HG02981 (cell line): Measurements from ENCODE around the gene KRTAP10-2.

Experiments
- ATAC-seq: cut with Tn5 transposase; IDR thresholded peaks from one replicate; pipeline ENCODE4 v1.9.1; 2021; ENCODE audit warnings: mild to moderate bottlenecking, moderate library complexity; ENCODE audit not compliant: unreplicated experiment

Gene KRTAP10-2

DNA sequence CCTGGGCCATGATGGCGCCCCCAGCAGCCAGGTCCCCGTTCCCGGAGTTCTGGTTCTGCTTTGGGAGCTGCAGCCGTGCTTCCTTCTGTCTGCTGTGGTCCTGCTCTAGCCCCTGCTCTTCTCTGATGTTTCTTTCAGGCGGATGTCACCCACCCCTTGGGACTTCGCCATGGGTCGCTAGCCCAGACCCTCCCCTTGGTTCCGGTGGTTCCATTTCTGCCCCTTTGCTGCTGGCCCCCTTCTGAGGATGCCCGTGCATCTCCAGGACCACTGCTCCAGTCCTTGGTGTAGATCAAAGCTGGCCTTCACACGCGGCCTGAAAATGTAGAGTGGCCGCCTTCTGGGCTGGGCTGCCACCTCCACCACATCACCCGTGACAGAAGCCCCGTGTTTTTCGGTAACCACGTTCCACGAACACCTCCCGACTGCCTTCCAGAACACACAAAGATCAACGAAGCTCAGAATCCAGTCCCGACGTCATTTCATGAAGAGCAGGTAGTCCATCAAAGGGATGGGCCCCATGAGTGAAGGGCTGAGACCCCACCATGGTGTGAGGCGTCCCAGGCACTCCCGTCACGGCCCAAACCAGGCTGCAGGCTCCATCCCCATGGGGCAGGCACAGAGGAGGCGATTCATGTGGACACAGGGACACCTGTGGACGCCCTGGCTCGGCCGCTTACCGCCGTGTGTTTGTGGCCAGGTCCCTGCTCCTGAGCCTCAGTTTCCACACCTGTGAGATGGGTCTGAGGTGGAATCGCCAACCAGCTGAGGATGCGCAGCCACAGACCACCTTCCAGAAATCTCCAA lies 35.7 kb downstream of the KRTAP10-2 start:
- no peak for ATAC-seq

DNA sequence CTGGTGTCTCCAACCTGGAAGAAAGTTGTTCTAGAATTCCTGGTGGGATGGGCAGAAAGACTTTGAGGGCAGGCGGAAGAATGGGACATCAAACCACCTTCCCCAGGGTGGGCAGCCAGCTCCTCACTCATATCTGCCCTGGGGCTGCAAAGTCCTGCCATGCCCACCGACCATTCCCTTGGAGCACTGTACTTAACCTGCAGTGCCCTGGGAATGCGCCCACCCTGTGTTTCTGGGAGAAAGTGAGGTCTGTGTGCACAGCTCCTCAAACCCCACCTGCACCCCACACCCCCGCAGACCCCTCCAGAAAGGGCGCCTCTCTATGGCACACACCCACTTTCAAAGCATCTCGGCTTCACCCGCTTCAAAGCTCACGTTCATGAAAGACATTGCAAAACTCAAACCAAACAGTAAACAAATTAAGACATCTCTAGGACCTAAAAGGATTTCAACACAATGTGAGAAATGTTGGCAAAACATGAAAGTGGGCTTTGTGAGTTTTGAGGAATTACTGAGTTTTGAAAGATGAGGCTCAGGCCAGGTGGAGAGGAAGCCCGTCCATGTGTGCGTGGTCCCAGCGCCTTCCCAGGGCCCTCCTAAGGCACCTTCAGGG lies 36.5 kb downstream of the KRTAP10-2 start:
- ATAC-seq = no peak

DNA sequence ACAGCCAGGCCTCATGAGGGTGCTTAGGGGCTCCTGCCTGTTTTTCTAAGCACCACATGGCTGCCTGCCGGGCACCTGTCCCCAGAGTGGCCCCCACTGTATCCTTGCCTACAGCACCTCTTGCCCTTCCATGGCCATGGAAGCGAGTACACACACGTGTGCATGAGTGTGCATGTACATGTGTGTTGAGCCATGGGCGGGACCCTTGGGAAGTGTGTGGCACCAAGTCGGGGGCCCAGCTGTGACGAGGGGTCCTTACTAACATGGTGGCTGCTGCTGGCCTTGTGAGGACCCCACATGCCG lies 37.1 kb downstream of the KRTAP10-2 start:
- ATAC-seq = no peak

DNA sequence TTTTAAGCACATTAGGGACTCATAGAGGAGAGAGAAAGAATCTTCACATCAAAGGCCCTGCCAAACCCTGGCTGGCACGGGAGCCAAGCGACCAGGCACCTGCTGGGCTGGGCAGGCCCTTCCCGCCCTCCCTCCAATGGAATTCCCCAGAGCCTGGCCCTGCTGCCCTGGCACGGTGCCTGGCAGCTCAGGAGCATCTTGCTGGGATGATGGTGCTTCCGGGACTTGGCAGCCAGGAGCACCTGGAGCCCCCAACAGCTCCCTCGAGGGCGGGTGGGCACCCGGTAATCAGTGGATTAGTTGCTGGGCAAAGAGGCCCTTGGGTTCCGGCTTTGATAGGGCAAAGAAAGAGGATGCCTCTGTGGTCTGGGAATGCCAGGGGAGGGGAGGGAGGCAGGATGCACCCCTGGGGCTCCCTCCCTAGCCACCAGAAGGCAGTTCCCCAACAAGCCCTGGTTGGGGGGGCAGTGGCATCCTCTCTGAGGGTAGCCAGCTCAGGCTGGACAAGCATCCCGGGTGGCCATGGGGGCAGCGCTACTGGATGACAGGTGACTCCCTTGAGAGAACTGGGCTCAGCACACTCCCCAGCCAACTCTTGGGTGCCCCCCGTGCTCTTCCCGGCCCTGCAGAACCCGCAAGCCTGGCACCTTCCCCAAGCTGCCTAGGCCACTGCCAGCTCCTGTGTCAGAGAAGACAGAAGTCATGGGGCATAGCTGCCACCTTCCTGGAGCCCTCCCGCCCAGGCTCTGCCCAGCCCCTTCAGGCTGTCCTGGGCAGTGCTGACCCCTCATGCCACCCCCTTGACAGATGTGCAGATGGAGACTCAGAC lies 37.7 kb downstream of the KRTAP10-2 start:
- no peak for ATAC-seq

DNA sequence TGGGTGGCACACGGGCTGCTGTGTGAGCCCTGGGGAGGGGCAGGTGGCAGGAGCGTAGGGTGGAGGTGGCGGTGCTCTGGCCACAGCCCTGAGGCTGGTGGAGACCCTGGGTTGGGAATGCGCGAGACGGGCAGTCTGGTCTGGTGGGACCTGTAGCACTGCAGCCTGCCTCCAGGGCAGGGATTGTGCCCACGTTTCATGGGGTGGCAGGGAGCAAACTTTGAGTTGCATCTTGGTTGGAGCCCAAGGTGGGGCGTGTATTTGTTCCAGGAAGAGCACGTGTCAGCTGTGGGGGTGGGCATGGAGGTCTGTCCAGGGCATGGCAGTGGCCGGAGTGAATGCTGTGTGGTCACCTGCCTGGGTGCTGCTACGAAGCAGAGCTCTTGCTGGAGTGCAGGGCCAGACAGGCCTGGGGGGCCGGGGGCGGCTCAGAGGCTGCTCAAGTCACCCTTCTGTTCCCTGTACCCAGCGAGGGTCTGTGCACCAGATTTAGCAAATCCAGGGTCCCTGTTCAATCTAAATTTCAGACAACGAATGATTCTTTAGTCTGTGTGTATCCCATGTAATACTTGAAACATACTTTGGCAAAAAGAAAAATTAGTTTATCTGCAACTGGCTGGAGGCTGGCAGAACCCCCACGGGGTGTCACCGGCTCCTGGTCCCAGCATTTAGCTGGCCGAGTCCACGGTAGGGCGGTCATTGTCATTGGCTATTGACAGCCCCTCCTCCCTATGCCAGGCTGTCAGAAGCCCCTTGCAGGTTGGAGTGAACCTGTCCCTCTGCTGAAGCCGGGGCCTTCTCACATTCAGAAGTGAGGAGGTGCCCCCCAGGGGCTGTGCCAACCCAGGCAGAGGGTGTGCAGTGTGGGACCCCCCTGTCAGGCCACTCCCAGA lies 38.6 kb downstream of the KRTAP10-2 start:
- ATAC-seq = no peak

DNA sequence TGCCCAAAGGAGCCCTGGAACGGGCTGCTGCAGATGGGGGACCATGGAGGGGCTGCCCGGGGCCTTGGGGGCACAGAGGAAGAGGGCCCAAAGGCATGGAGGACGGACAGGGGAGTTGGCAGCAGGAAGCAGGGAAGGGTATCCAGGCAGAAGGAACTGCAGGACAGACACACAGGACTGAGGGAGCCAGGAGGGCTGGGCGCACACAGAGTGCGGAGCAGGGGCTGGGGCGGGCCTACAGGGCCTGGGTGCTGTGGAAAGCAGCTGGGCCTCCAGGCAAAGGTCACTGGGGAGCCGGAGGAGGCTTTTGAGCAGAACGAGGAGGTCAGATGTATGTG lies 39.4 kb downstream of the KRTAP10-2 start:
- no peak for ATAC-seq

DNA sequence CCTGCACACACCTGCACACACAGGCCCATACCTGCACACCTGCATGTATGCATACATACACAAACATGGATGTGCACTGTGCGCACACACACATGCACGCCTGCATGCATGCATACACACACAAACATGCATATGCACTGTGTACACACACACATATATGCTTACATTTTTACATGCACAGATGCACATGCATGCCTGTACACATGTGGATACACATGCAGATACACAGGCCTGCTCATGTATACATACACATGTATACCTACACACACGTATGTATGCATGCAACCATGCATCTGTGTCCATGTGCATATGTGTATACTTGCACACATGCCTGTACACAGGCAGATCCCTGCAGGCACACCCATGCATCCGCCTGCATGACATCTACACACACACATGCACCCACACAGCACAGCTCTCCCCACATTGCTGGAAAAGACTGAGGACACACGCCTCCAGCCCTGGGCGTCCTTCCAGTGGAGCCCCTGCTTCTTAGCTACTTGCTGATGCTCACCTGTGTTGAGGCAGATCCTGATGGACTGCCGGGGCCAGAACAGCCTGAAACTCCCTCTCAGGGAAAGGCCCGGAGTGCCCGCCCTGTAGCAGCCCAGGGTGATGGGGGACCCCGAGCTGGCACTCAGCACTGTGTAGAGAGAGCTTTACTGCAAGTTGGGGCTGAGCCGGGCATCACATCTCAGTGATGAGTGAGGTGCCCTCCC lies 39.9 kb downstream of the KRTAP10-2 start:
- no peak for ATAC-seq

DNA sequence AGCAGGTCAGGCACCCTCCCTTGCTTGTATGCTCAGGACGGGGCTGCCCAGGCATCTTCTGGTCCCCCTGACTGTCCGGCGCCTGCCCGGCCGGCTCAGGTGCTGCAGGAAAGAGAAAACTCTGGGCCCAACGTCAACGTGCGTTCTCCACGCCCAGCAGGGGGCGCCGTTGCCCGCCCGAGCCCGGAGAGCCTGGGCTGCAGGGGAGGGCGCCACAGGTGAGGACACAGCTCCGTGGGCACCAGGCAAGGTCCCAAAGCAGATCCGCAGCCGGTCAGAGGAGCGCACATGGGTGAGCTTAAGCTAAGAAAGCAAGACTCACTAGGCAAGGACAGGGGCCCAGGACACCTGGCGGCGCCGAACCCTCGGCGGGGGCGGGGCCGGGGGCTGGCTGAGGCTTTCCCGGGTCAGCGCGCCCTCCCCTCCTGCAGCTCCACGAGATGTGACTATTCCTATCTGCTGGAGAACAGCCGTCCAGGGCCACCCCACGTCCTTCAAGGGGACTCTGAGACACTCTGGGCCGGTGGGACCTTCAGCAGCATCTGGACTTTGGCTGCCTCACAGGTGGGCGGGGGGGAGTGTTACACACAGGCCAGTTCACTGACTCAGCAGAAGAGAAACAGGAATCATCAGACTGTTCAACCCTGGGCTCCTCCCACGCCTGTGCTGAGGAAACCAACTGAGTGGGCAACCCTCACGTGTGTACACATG lies 40.6 kb downstream of the KRTAP10-2 start:
- ATAC-seq = no peak

DNA sequence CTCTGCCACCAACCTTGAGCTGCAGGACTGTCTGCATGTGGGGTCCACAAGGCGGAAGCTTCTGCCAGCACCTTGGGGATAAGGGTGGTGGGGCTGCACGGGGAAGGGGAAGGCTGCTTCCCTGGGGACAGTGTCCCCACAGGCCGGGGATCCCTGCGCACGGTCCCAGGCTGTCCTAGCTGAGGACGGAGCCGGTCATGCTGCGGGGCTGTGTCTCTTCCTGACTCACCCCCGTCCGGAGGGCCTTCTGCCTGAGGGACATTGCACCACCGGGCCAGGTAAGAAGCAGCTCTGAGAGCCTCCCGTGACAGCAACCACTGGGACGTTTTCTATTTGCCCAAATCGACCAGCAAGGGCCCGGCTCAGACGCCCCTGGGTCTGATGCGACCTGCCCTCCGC lies 41.2 kb downstream of the KRTAP10-2 start:
- no peak for ATAC-seq

DNA sequence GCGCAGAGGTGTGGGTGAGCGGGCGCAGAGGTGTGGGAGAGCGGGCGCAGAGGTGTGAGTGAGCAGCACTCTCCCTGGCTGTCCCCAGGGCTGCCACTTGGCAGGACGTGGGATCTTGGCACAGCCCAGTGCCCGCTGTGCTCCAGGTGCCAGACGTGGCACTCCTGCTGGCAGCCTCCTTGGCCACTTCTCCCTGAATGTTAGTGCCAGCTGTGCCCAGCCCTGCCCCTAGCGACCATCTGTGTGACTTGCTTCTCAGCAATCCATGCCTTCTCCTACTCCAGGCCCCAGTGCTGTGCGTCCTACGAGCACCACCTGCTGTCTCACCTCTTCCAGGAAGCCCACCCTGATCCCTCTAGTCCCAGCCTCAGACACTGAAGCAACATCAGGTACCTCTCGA lies 41.8 kb downstream of the KRTAP10-2 start:
- no peak for ATAC-seq

DNA sequence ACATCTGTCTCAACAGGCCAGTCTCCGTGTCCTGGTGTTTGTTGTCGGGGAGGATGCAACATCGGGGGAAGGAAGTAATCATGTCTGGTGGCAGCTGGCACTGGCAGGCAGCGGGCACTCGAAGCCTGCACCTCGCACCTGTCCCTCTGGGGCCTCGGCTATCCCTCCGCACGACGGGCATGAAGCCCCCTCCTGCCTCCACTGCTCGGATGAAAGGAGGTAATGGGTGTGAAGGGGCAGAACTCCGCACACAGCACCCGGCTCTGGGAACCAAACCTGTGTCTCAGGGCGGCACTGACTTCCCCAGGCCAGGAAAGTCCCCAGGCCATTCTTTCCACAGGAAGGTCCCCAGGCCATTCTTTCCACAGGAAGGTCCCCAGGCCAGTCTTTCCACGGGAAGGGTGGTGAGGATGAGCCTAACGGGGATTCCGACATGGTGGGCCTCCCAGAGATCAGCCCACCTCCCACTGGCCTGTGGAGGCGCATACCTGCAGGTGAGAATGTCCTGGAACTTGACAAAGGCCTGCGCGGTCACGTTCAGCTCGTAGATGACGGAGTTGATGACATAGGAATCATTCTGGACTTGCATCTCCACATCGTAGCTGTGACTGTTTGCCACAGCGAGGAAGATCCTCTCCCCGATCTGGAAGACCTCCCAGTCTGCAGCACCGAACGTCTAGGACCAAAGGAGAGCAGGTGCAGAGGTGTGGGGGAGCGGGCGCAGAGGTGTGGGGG lies 42.4 kb downstream of the KRTAP10-2 start:
- ATAC-seq = no peak

DNA sequence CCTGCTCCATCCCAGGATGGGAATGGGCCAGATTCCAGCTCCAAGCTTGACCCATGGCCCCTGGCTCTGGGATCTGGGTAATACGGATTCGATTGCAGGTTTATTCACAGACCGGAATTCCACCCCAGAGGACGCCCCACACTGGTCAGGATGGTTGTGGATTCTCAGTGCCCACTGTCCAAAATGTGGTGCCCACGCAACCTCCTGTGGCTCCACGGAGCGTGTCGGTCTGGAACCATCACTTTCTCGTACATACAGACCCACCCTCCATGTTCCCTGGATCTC lies 42.9 kb downstream of the KRTAP10-2 start:
- no peak for ATAC-seq

DNA sequence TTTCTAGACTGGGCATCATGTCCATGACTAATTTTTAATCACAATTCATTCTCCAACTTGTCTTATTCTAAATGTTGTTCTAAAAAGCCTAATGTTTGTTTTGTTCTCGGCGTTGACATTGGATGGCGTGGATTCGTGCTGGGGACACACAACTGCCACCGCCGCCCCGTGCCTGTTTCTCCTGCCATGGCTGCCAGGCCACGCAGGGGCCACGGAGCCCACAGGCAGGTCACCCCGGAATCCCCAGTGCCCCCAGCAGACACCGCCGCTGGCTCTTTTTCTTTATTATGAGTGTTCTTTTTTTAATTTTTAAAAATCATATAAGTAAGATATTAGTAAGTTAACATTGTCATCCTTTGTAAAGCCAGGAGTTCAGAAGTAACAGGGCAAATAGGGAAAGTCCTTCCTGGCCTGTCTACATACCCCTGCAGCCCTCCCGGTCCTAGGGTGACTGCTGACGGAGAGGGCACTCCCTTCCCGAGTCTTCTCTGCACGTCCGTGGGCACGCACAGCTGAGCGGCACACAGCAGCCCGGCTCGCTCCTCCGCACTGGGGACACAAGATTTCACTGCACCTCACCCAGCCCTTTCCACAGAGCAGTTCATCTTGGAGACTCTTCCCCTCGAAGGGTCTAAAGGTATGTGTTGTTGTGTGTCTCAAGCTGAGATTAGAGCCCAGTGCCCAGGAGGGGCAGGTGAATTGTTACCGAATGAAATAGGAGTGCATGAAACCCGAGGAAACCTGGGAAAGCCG lies 43.5 kb downstream of the KRTAP10-2 start:
- ATAC-seq = no peak

DNA sequence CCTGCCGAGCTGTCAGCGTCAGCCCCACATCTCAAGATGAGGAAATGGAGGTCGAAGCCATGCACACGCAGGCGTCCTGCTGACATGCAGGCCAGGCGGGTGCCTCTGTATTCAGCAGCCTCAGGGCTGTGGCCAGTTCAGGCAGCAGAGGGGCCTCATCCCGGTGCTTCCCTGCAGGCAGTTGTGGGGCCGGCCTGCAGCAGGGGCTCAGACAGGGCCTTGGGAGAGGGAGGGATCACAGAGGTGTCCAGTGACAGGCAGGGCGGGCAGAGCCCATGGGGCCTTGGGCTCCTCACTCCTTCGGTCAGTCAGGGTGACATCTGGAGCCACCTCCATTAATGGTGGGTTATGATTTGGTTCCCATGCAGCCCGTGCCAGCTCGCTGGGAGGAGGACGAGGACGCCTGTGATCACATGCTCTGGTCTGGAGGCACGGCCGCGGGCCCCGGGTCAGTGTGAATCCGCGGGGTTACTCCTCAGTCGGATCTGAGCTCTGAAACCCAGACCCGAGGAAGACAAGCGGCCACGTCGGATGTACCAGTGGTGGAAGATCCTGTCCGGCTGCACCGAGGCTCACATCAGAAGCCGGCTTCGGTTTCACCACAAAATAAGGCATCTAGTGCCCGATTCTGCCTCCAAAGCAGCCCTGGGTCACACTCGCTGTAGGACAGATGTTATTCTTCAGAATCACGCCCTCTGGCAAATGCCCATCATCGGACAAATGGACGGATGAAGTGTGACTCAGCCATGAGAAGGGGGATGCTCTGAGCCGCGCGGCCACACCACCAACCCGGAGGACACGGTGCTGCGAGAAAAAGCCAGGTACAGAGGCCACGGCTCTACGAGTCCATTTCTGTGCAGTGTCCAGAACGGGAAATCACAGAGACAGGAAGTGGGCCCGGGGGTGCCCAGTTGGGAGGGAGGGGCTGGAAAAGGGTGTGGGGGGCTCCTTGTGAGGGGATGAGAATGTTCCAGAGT lies 44.7 kb downstream of the KRTAP10-2 start:
- no peak for ATAC-seq

DNA sequence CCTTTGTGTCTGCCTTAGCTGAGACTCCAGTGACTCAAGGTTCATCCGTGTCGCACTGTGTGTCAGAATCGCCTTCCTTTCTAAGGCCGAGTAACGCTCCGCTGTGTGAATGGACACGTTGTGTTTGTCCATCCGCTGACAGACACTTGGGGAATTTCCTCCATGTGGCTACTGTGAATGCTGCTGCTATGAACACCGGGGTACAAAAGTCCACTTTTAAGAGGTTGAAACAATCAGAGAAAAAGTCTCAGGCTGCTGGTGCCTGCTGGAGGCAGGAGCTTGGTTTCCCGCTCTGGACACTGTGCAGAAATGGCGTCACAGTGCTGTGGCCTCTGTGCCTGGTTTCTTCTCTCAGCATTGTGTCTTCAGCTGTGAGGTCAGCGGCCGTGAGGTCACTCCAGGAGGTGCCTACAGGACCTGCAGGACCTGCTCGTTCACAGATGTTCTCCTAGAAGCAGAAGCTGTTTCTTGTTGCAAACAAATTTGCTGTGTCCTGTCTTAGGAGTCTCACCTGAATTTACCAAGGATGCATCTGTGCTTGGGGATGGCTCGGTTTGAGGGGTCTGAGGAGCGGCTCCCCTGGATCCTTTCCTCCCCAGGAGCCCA lies 45.5 kb downstream of the KRTAP10-2 start:
- no peak for ATAC-seq

DNA sequence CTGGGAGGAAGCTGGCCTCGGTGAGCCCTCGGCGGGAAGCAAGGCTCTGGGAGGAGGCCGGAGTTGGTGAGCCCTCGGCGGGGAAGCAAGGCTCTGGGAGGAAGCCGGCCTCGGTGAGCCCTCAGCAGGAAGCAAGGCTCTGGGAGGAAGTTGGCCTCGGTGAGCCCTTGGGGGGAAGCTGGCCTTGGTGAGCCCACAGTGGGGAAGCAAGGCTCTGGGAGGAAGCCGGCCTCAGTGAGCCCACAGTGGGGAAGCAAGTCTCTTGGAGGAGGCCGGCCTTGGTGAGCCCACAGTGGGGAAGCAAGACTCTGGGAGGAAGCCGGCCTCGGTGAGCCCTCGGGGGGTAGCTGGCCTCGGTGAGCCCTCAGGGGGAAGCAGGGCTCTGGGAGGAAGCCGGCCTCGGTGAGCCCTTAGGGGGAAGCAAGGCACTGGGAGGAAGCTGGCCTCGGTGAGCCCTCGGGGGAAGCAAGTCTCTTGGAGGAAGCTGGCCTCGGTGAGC lies 47.4 kb downstream of the KRTAP10-2 start:
- ATAC-seq = no peak
